ENCODE results near the gene GALNS. TPM values are rescaled to one million over a fixed set of nuclear protein-coding genes. Genes with fewer than 3 reads are reported as not detected.

GALNS gene
- total and polyA plus RNA-seq, 2 of the 8 experiments (the other 6 are each of a cell fraction or from before 2014, with no cell fraction given), result 8.9 to 17.8 TPM

GRCh38 chr16:88775825-88776224 is 80.9 kb downstream of the GALNS start:
- no peak overlapping the region for H3K4me2 ChIP-seq (ENCODE audit: insufficient read depth in 1 of 2, low read depth in 2 of 2, low read length in 2 of 2)
- no peak overlapping the region for H2BK12ac ChIP-seq (ENCODE audit: low read depth, low read length)
- no peak overlapping the region for H2BK5ac ChIP-seq (ENCODE audit: low read depth, low read length)
- H3K18ac ChIP-seq (ENCODE audit: extremely low read depth, low read length), result no peak overlapping the region
- H4K5ac ChIP-seq (ENCODE audit: insufficient read length, low read depth, low read length), result no peak overlapping the region
- no peak overlapping the region for H3K4ac ChIP-seq (replicated peaks; ENCODE audit: insufficient read length, low read depth, low read length)
- H4K91ac ChIP-seq (replicated peaks; ENCODE audit: insufficient read length, low read length), result no peak overlapping the region
- H3K23me2 ChIP-seq (ENCODE audit: low read depth, low read length), result no peaks in the 10 kb centered on the region; the same call in 1 of the 2 replicates
- H2BK15ac ChIP-seq (ENCODE audit: low read length), result no peak overlapping the region
- CTCF ChIA-PET (ENCODE audit: partially characterized antibody), result interaction anchor here (0.8 to 4.2 kb wide), 4 partner anchors 12 to 32 kb away, joined by 3 to 15 read pairs (median 4); no protein-coding TSS in a partner anchor
- POLR2A ChIA-PET (ENCODE audit: partially characterized antibody), result interaction anchor here (0.7 to 4.7 kb wide), 3 partner anchors 9 to 34 kb away, joined by 3 to 16 read pairs (median 3); no protein-coding TSS in a partner anchor
- H2BK120ac ChIP-seq (replicated peaks; ENCODE audit: low read depth, low read length), result no peak overlapping the region
- DNase-seq (ENCODE audit: low read depth in 1 of 2, low spot score in 2 of 2) (no peak), FAIRE-seq (no peak)
- peaks cover 3 to 6% of the 10 kb centered on the region in 2 experiments for H4K20me1 ChIP-seq (replicated peaks in 1 of 2; ENCODE audit: control insufficient read depth in 1 of 2, insufficient read depth in 2 of 2, low read length in 2 of 2)
- H3K27me3 ChIP-seq (replicated peaks in 1 of 4; ENCODE audit: control insufficient read depth in 3 of 4, extremely low read depth in 1 of 4, insufficient read depth in 3 of 4, low read length in 3 of 4), result no peaks in the 10 kb centered on the region
- H3K79me2 ChIP-seq (ENCODE audit: control insufficient read depth in 1 of 2, insufficient read depth in 2 of 2, low read length in 2 of 2), result peaks cover 0 to 10% of the 10 kb centered on the region in 2 experiments; a peak in 1 of 4 replicates
- H2AK5ac ChIP-seq (ENCODE audit: low read depth, low read length), result no peak overlapping the region
- H3K79me1 ChIP-seq (ENCODE audit: low read depth, low read length), result peaks cover 6% of the 10 kb centered on the region; the same call in 1 of the 2 replicates
- no peak overlapping the region; a peak in 1 of 7 replicates for H3K9ac ChIP-seq (replicated peaks in 1 of 4; ENCODE audit: extremely low read depth in 1 of 4, low read depth in 3 of 4, low read length in 3 of 4)
- H3K4me3 ChIP-seq (ENCODE audit: extremely low read depth in 1 of 4, insufficient read depth in 2 of 4, low read depth in 3 of 4, low read length in 4 of 4), result no peak overlapping the region
- no peak overlapping the region for H3K56ac ChIP-seq (replicated peaks; ENCODE audit: insufficient read length, low read depth, low read length)
- H2AFZ ChIP-seq (ENCODE audit: low read length), result no peak overlapping the region
- WGBS, 2 experiments (ENCODE audit: extremely low coverage in 1 of 2, insufficient coverage in 1 of 2, insufficient read length in 1 of 2, insufficient replicate concordance in 2 of 2, low coverage in 1 of 2, low lambda C conversion rate in 2 of 2, missing lambda C conversion rate in 1 of 2), result 91% methylated on average over 18 of the region's 18 CpGs; no CpG with 5 or more reads in 1 of the 2 experiments
- H4K8ac ChIP-seq (ENCODE audit: extremely low read depth, insufficient read depth, low read length), result no peak overlapping the region
- H3K14ac ChIP-seq (ENCODE audit: insufficient read length), result no peak overlapping the region
- H3K27ac ChIP-seq (ENCODE audit: low read depth, low read length), result no peak overlapping the region
- peaks cover 3 to 31% (median 17%) of the 10 kb centered on the region in 4 experiments for H3K4me1 ChIP-seq (replicated peaks in 1 of 4; ENCODE audit: control insufficient read depth in 3 of 4, insufficient read depth in 4 of 4, low read length in 3 of 4)
- H2BK20ac ChIP-seq (ENCODE audit: low read length), result no peak overlapping the region
- TF ChIP-seq TAF7 (optimal IDR thresholded peaks at IDR 0.05; ENCODE audit: borderline replicate concordance, low read depth, low read length) (no peak), TCF12 (IDR thresholded peaks at IDR 0.05; ENCODE audit: low read depth, low read length) (no peak)
- no peaks in the 10 kb centered on the region for H3K9me3 ChIP-seq (ENCODE audit: insufficient read depth in 2 of 2, low read depth in 1 of 2, low read length in 1 of 2)
- no peaks in the 10 kb centered on the region for H3K36me3 ChIP-seq (ENCODE audit: control insufficient read depth in 2 of 4, insufficient read depth in 4 of 4, low read length in 3 of 4)
- H3K23ac ChIP-seq (ENCODE audit: insufficient read length), result no peak overlapping the region
